SJCRH30 (cell line): ENCODE results near the gene TNPO2. TPM values are rescaled to one million over a fixed set of nuclear protein-coding genes. Genes with fewer than 3 reads are reported as not detected.
A peak's percentile ranks its signal among the peaks of the same experiment; 100 is the strongest.

Source experiments
- DNase-seq, 2 experiments: peaks; one replicate each; pipeline ENCODE4 v3.0.0-alpha.2; 2015 to 2020
- H3K27ac ChIP-seq: fragments of 250-450 bp; sonication (Bioruptor Pico); 2 replicates; pipeline ENCODE4 v1.5.1; 2020; ENCODE audit warnings: mild to moderate bottlenecking, moderate library complexity
- H3K27me3 ChIP-seq: fragments of 250-450 bp; sonication (Bioruptor Pico); 2 replicates; pipeline ENCODE4 v1.5.1; 2020; ENCODE audit warnings: mild to moderate bottlenecking, moderate library complexity
- H3K36me3 ChIP-seq: fragments of 250-450 bp; sonication (Bioruptor Pico); 2 replicates; pipeline ENCODE4 v1.5.1; 2020; ENCODE audit warnings: mild to moderate bottlenecking, moderate library complexity
- H3K4me1 ChIP-seq: fragments of 250-450 bp; sonication (Bioruptor Pico); 2 replicates; pipeline ENCODE4 v1.5.1; 2020; ENCODE audit warnings: mild to moderate bottlenecking, moderate library complexity
- H3K4me3 ChIP-seq: fragments of 250-450 bp; sonication (Bioruptor Pico); 2 replicates; pipeline ENCODE4 v1.5.1; 2020; ENCODE audit warnings: mild to moderate bottlenecking, moderate library complexity
- H3K9me3 ChIP-seq: fragments of 250-450 bp; sonication (Bioruptor Pico); replicated peaks from 2 replicates; pipeline ENCODE4 v1.5.1; 2020; ENCODE audit warnings: mild to moderate bottlenecking, moderate library complexity
- total RNA-seq: library from RNA; depleted of rRNA; stranded (reverse); fragments of >200 nt; shearing (Covaris generic); gene quantifications from 2 replicates; pipeline ENCODE4 v1.2.3, GENCODE V29; 2014

The TNPO2 gene
- total RNA-seq, 1 experiment from 2014 or later: 80.9 TPM

- peaks cover 20% of the 10 kb centered on the region for H3K27me3 ChIP-seq
- no peak for DNase-seq
- no peak overlapping the region for H3K4me3 ChIP-seq
- H3K27ac ChIP-seq: no peak overlapping the region
- H3K4me1 ChIP-seq: peaks cover 25% of the 10 kb centered on the region
- H3K36me3 ChIP-seq: peaks cover 6% of the 10 kb centered on the region
- H3K9me3 ChIP-seq: no peaks in the 10 kb centered on the region
Observed at GRCh38 chr19:12752056-12752781, 28.5 kb upstream of the TNPO2 start.

GRCh38 chr19:12751635-12752034 is 27.9 kb upstream of the TNPO2 start, which contains the start of gene BEST2:
Gene BEST2 (plus strand): TSS chr19:12751791. CDS start chr19:12752593, 802 bp downstream.
- H3K9me3 ChIP-seq: no peaks in the 10 kb centered on the region
- peaks cover 7% of the 10 kb centered on the region for H3K36me3 ChIP-seq
- no peak within 1 kb of the TSS for H3K27ac ChIP-seq
- DNase-seq: no peak
- peaks cover 20% of the 10 kb centered on the region for H3K27me3 ChIP-seq
- H3K4me3 ChIP-seq: no peak within 1 kb of the TSS
- H3K4me1 ChIP-seq: peaks cover 25% of the 10 kb centered on the region

- Histone ChIP-seq H3K4me1 (peaks cover 25% of the 10 kb centered on the region), H3K9me3 (no peaks in the 10 kb centered on the region), H3K27ac (no peak overlapping the region), H3K27me3 (peaks cover 20% of the 10 kb centered on the region), H3K4me3 (no peak overlapping the region), H3K36me3 (peaks cover 15% of the 10 kb centered on the region)
- no peak for DNase-seq
Observed at GRCh38 chr19:12750851-12751250, 27.1 kb upstream of the TNPO2 start.

GRCh38 chr19:12749938-12750521 is 26.3 kb upstream of the TNPO2 start:
- Histone ChIP-seq H3K4me3 (peak overlapping the region; percentile 8; the same call in 1 of the 2 replicates), H3K4me1 (peaks cover 32% of the 10 kb centered on the region), H3K36me3 (peaks cover 15% of the 10 kb centered on the region), H3K27ac (no peak overlapping the region), H3K27me3 (peaks cover 20% of the 10 kb centered on the region), H3K9me3 (no peaks in the 10 kb centered on the region)
- peak; percentile 71 to 72 for DNase-seq

- peaks cover 15% of the 10 kb centered on the region for H3K36me3 ChIP-seq
- peaks cover 20% of the 10 kb centered on the region for H3K27me3 ChIP-seq
- no peak overlapping the region for H3K4me3 ChIP-seq
- no peak for DNase-seq
- no peaks in the 10 kb centered on the region for H3K9me3 ChIP-seq
- peaks cover 42% of the 10 kb centered on the region for H3K4me1 ChIP-seq
- no peak overlapping the region for H3K27ac ChIP-seq
Observed at GRCh38 chr19:12748489-12748888, 24.8 kb upstream of the TNPO2 start.

GRCh38 chr19:12745166-12745897 is 21.6 kb upstream of the TNPO2 start:
- Histone ChIP-seq H3K4me1 (peaks cover 35% of the 10 kb centered on the region), H3K27ac (no peak overlapping the region), H3K9me3 (no peaks in the 10 kb centered on the region), H3K36me3 (peaks cover 20% of the 10 kb centered on the region), H3K4me3 (no peak overlapping the region), H3K27me3 (no peaks in the 10 kb centered on the region; the same call in 1 of the 2 replicates)
- peak; percentile 92 to 95 for DNase-seq

GRCh38 chr19:12737835-12738351 is 14.2 kb upstream of the TNPO2 start:
- peak overlapping the region; percentile 99 for H3K27ac ChIP-seq
- DNase-seq: no peak
- peaks cover 10% of the 10 kb centered on the region; the same call in 1 of the 2 replicates for H3K4me1 ChIP-seq
- H3K9me3 ChIP-seq: no peaks in the 10 kb centered on the region
- H3K4me3 ChIP-seq: peak overlapping the region; percentile 82
- H3K36me3 ChIP-seq: peaks cover 8% of the 10 kb centered on the region
- H3K27me3 ChIP-seq: no peaks in the 10 kb centered on the region

GRCh38 chr19:12736995-12737834 is 13.5 kb upstream of the TNPO2 start, which contains the start of gene GET3:
Gene GET3 (plus strand): TSS chr19:12737497. CDS start chr19:12737506, 9 bp downstream.
- Histone ChIP-seq H3K27ac (peak within 1 kb of the TSS; percentile 99), H3K9me3 (no peaks in the 10 kb centered on the region), H3K36me3 (peaks cover 7% of the 10 kb centered on the region), H3K27me3 (no peaks in the 10 kb centered on the region), H3K4me3 (peak within 1 kb of the TSS; percentile 82), H3K4me1 (peaks cover 10% of the 10 kb centered on the region; the same call in 1 of the 2 replicates)
- peak; percentile 100 for DNase-seq

GRCh38 chr19:12733369-12734214 is 9.9 kb upstream of the TNPO2 start:
- DNase-seq: peak; percentile 68

GRCh38 chr19:12731337-12731736 is 7.6 kb upstream of the TNPO2 start:
- no peak for DNase-seq
- H3K27ac ChIP-seq: no peak overlapping the region

More at GRCh38 chr19:12733369-12734214, 9.9 kb upstream of the TNPO2 start:
- no peaks in the 10 kb centered on the region for H3K27me3 ChIP-seq
- H3K4me3 ChIP-seq: peak overlapping the region; percentile 98
- H3K36me3 ChIP-seq: peaks cover 34% of the 10 kb centered on the region
- H3K9me3 ChIP-seq: no peaks in the 10 kb centered on the region
- peaks cover 10% of the 10 kb centered on the region; the same call in 1 of the 2 replicates for H3K4me1 ChIP-seq
- H3K27ac ChIP-seq: peak overlapping the region; percentile 92

GRCh38 chr19:12730064-12730463 is 6.3 kb upstream of the TNPO2 start:
- H3K36me3 ChIP-seq: peaks cover 39% of the 10 kb centered on the region
- H3K4me1 ChIP-seq: peaks cover 3% of the 10 kb centered on the region; the same call in 1 of the 2 replicates
- no peaks in the 10 kb centered on the region for H3K9me3 ChIP-seq
- no peak for DNase-seq
- H3K27ac ChIP-seq: no peak overlapping the region
- H3K27me3 ChIP-seq: no peaks in the 10 kb centered on the region
- no peak overlapping the region for H3K4me3 ChIP-seq

More at GRCh38 chr19:12731337-12731736, 7.6 kb upstream of the TNPO2 start:
- no peaks in the 10 kb centered on the region for H3K27me3 ChIP-seq
- peaks cover 39% of the 10 kb centered on the region for H3K36me3 ChIP-seq
- no peaks in the 10 kb centered on the region for H3K9me3 ChIP-seq
- peaks cover 8% of the 10 kb centered on the region; the same call in 1 of the 2 replicates for H3K4me1 ChIP-seq
- no peak overlapping the region for H3K4me3 ChIP-seq

GRCh38 chr19:12727745-12728433 is 4.2 kb upstream of the TNPO2 start:
- H3K4me1 ChIP-seq: peaks cover 2% of the 10 kb centered on the region; the same call in 1 of the 2 replicates
- no peaks in the 10 kb centered on the region for H3K27me3 ChIP-seq
- no peak overlapping the region for H3K4me3 ChIP-seq
- H3K27ac ChIP-seq: no peak overlapping the region
- no peaks in the 10 kb centered on the region for H3K9me3 ChIP-seq
- peaks cover 39% of the 10 kb centered on the region for H3K36me3 ChIP-seq
- DNase-seq: no peak

GRCh38 chr19:12726988-12727316 is 3.2 kb upstream of the TNPO2 start:
- no peak for DNase-seq
- Histone ChIP-seq H3K27ac (no peak overlapping the region), H3K9me3 (no peaks in the 10 kb centered on the region), H3K36me3 (peaks cover 37% of the 10 kb centered on the region), H3K4me1 (peaks cover 2% of the 10 kb centered on the region; the same call in 1 of the 2 replicates), H3K27me3 (no peaks in the 10 kb centered on the region), H3K4me3 (no peak overlapping the region)
